Measurements from ENCODE around the gene CARNS1. TPM values are rescaled to one million over a fixed set of nuclear protein-coding genes. Genes with fewer than 3 reads are reported as not detected.

The CARNS1 gene
- total and polyA plus RNA-seq, 2 of the 13 experiments (the other 11 are each of a cell fraction or from before 2014, with no cell fraction given), result not detected

- Histone ChIP-seq H4K20me1 (ENCODE audit: insufficient read depth, low read length) (no peaks in the 10 kb centered on the region), H3K27me3 (ENCODE audit: control insufficient read depth in 1 of 2, insufficient read depth in 2 of 2, low read length in 2 of 2) (peaks cover 0 to 1% of the 10 kb centered on the region in 2 experiments; a peak in 1 of 5 replicates), H2AFZ (ENCODE audit: low read length) (no peak overlapping the region), H3K4me3 (replicated peaks in 1 of 3; ENCODE audit: insufficient read depth in 1 of 3, low read depth in 2 of 3, low read length in 3 of 3) (no peak overlapping the region; a peak in 2 of 6 replicates), H3K4me2 (ENCODE audit: low read depth, low read length) (peak overlapping the region; percentile 87), H3K9me3 (ENCODE audit: low read length) (no peaks in the 10 kb centered on the region), H3K4me1 (ENCODE audit: insufficient read depth, low read length) (peaks cover 21% of the 10 kb centered on the region), H3K27ac (ENCODE audit: extremely low read length, insufficient read depth, low read length) (no peak overlapping the region), H3K36me3 (replicated peaks in 1 of 2; ENCODE audit: control insufficient read depth in 1 of 2, insufficient read depth in 2 of 2, low read length in 2 of 2) (peaks cover 0 to 4% of the 10 kb centered on the region in 2 experiments; a peak in 2 of 5 replicates), H3K79me2 (ENCODE audit: insufficient read depth, low read length) (peaks cover 3% of the 10 kb centered on the region), H3K9ac (ENCODE audit: insufficient read depth, low read depth, low read length) (no peak overlapping the region; the same call in 1 of the 2 replicates)
- FAIRE-seq, result no peak
- no peak for ATAC-seq
- ChIA-PET POLR2A (no interaction called here), CTCF (ENCODE audit: low intra/inter-chr PET ratio, low total read pairs) (no interaction called here)
- TSS peak; percentile 56 for BruUV-seq (replicated peaks)
- in situ Hi-C loops (cut with HindIII; ENCODE audit: extremely low pct_ligation_motif_present, low pct_unique_long_range_greater_than_20kb), result no loop called here
- intact Hi-C loops (cut with micrococcal nuclease; ENCODE audit: unreplicated experiment), result loop anchor here (2.0 kb wide), 1 partner anchor 13 kb away; the partner anchor contains the start of gene RPS6KB2
- peak; percentile 40; the same call in 1 of the 2 replicates for TF ChIP-seq RBFOX2 (IDR thresholded peaks at IDR 0.05; ENCODE audit: low read depth, low read length)
- TF ChIP-seq RORA (CRISPR knock-in tag; IDR thresholded peaks at IDR 0.05), result no peak
- 97% methylated on average over 18 of the region's 28 CpGs for WGBS (ENCODE audit: low lambda C conversion rate)
- no peak for DNase-seq (ENCODE audit: low spot score)
These were observed 26.4 kb downstream of the CARNS1 start for GRCh38 chr11:67441731-67442351.

GRCh38 chr11:67442504-67443404 lies 27.3 kb downstream of the CARNS1 start:
- Histone ChIP-seq H3K79me2 (ENCODE audit: insufficient read depth, low read length) (peaks cover 3% of the 10 kb centered on the region), H3K9ac (ENCODE audit: insufficient read depth, low read depth, low read length) (peak overlapping the region; percentile 83), H3K4me1 (ENCODE audit: insufficient read depth, low read length) (peaks cover 27% of the 10 kb centered on the region), H3K4me2 (ENCODE audit: low read depth, low read length) (peak overlapping the region; percentile 87), H3K27ac (ENCODE audit: extremely low read length, insufficient read depth, low read length) (peak overlapping the region; percentile 63), H3K4me3 (replicated peaks in 1 of 3; ENCODE audit: insufficient read depth in 1 of 3, low read depth in 2 of 3, low read length in 3 of 3) (peak overlapping the region; percentile 84 to 97 (median 92)), H3K9me3 (ENCODE audit: low read length) (no peaks in the 10 kb centered on the region), H4K20me1 (ENCODE audit: insufficient read depth, low read length) (no peaks in the 10 kb centered on the region), H3K36me3 (replicated peaks in 1 of 2; ENCODE audit: control insufficient read depth in 1 of 2, insufficient read depth in 2 of 2, low read length in 2 of 2) (peaks cover 0 to 4% of the 10 kb centered on the region in 2 experiments; a peak in 2 of 5 replicates), H2AFZ (ENCODE audit: low read length) (no peak overlapping the region), H3K27me3 (ENCODE audit: control insufficient read depth in 1 of 2, insufficient read depth in 2 of 2, low read length in 2 of 2) (peaks cover 0 to 1% of the 10 kb centered on the region in 2 experiments; a peak in 1 of 5 replicates)
- DNase-seq (ENCODE audit: low spot score) (no peak), ATAC-seq (peak; percentile 29), FAIRE-seq (no peak)
- TF ChIP-seq ISL2 (CRISPR knock-in tag; IDR thresholded peaks at IDR 0.05) (0 out of 2 replicates have a peak, but pooled peaks have one; percentile 28), NBN (conservative IDR thresholded peaks at IDR 0.05) (no peak), ZNF629 (CRISPR knock-in tag; conservative IDR thresholded peaks at IDR 0.05) (peak; percentile 80), KDM2A (CRISPR knock-in tag; IDR thresholded peaks at IDR 0.05; ENCODE audit: borderline replicate concordance, low read depth) (peak; percentile 29; the same call in 1 of the 2 replicates), POLR2G (IDR thresholded peaks at IDR 0.05; ENCODE audit: low read depth, low read length) (0 out of 2 replicates have a peak, but pooled peaks have one; percentile 31), SOX5 (CRISPR knock-in tag; IDR thresholded peaks at IDR 0.05; ENCODE audit: borderline replicate concordance) (no peak)
- ChIA-PET CTCF (ENCODE audit: low intra/inter-chr PET ratio, low total read pairs) (no interaction called here), POLR2A (interaction anchor here (0.6 to 1.4 kb wide), 6 partner anchors 9 to 51 kb away, joined by 3 to 10 read pairs (median 4); partner anchors contain the start of genes GPR152, PPP1CA, RAD9A and RPS6KB2)
- no TSS peak for BruUV-seq (replicated peaks)
- 4% methylated on average over 14 of the region's 45 CpGs for WGBS (ENCODE audit: low lambda C conversion rate)
- intact Hi-C loops (cut with micrococcal nuclease; ENCODE audit: unreplicated experiment) (loop anchor here (2.0 kb wide), 1 partner anchor 14 kb away; the partner anchor contains the start of gene RPS6KB2), in situ Hi-C loops (cut with HindIII; ENCODE audit: extremely low pct_ligation_motif_present, low pct_unique_long_range_greater_than_20kb) (no loop called here)
